WERI-Rb-1 (cell line): ENCODE results near the gene CTRB2.
A peak's percentile ranks its signal among the peaks of the same experiment; 100 is the strongest.

Source experiments
- DNase-seq: peaks from one replicate; pipeline ENCODE4 v3.0.0-alpha.2; 2020
- H3K27ac ChIP-seq: fragments of 250-450 bp; sonication (Bioruptor Pico); 2 replicates; pipeline ENCODE4 v1.5.1; 2020; ENCODE audit warnings: mild to moderate bottlenecking, moderate library complexity
- H3K27me3 ChIP-seq: fragments of 250-450 bp; sonication (Bioruptor Pico); 2 replicates; pipeline ENCODE4 v1.5.1; 2021; ENCODE audit warnings: mild to moderate bottlenecking, low read depth, moderate library complexity; ENCODE audit not compliant: insufficient read depth, severe bottlenecking
- H3K36me3 ChIP-seq: fragments of 250-450 bp; sonication (Bioruptor Pico); 2 replicates; pipeline ENCODE4 v1.5.1; 2020; ENCODE audit warnings: mild to moderate bottlenecking, moderate library complexity
- H3K4me3 ChIP-seq: 2 replicates; pipeline ENCODE4 v1.5.1; 2011; ENCODE audit warnings: low read depth, mild to moderate bottlenecking, control low read depth, low read length
- H3K9me3 ChIP-seq: fragments of 250-450 bp; sonication (Bioruptor Pico); 2 replicates; pipeline ENCODE4 v1.5.1; 2021; ENCODE audit warnings: mild to moderate bottlenecking, moderate library complexity; ENCODE audit not compliant: severe bottlenecking
- TF ChIP-seq, protein P1 (sequence below): IDR thresholded peaks from 2 replicates; pipeline ENCODE4 v1.5.1; 2011; ENCODE audit warnings: low read depth, mild to moderate bottlenecking, control low read depth, inconsistent platforms, low read length

The CTRB2 gene

DNA sequence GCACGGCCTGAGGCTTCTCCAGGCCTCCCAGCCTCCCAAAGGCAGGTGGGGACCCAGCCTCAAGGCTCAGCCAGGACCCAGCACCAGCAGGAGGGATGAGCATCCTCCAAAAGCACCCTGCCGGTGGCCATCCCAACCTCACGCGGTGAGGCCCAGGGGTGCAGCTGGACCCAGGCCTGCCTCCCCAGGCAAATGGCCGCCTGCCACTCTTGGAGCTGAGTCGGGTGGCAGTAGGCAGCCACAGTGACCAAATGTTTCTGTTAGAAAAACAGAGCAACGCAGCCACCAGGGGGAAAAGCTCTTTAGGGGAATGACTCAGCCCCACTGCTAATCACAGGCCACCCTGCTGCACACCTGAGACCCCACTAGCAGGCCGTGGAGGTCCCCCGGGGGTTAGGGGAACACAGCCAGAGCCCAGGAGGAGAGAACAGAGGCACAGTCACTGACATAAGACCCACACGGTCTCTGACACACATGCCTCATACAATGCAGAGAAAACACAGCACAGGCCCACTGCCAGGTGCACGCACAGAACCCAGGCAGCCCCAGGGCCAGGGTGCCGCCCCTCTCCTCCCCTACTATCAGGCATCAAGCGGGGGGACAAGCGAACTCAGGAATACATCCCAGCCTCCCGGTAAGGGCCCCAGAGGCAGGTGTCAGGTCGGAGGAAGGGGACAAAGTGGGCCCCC lies 32.0 kb upstream of the CTRB2 start:
- Histone ChIP-seq H3K27me3 (no peaks in the 10 kb centered on the region), H3K9me3 (no peaks in the 10 kb centered on the region), H3K36me3 (peaks cover 36% of the 10 kb centered on the region), H3K4me3 (no peak overlapping the region), H3K27ac (no peak overlapping the region)
- TF ChIP-seq, protein P1, sequence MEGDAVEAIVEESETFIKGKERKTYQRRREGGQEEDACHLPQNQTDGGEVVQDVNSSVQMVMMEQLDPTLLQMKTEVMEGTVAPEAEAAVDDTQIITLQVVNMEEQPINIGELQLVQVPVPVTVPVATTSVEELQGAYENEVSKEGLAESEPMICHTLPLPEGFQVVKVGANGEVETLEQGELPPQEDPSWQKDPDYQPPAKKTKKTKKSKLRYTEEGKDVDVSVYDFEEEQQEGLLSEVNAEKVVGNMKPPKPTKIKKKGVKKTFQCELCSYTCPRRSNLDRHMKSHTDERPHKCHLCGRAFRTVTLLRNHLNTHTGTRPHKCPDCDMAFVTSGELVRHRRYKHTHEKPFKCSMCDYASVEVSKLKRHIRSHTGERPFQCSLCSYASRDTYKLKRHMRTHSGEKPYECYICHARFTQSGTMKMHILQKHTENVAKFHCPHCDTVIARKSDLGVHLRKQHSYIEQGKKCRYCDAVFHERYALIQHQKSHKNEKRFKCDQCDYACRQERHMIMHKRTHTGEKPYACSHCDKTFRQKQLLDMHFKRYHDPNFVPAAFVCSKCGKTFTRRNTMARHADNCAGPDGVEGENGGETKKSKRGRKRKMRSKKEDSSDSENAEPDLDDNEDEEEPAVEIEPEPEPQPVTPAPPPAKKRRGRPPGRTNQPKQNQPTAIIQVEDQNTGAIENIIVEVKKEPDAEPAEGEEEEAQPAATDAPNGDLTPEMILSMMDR: no peak
- no peak for DNase-seq

GRCh38 chr16:75238132-75238852 lies 31.3 kb upstream of the CTRB2 start:
- TF ChIP-seq, protein P1: no peak
- H3K27me3 ChIP-seq: no peaks in the 10 kb centered on the region
- no peak for DNase-seq
- no peaks in the 10 kb centered on the region for H3K9me3 ChIP-seq
- peaks cover 42% of the 10 kb centered on the region for H3K36me3 ChIP-seq
- H3K27ac ChIP-seq: no peak overlapping the region
- no peak overlapping the region for H3K4me3 ChIP-seq

- H3K4me3 ChIP-seq: no peak overlapping the region
- peaks cover 50% of the 10 kb centered on the region for H3K36me3 ChIP-seq
- H3K9me3 ChIP-seq: no peaks in the 10 kb centered on the region
- no peak overlapping the region for H3K27ac ChIP-seq
- TF ChIP-seq, protein P1: no peak
- H3K27me3 ChIP-seq: no peaks in the 10 kb centered on the region
- peak; percentile 6 for DNase-seq
These were observed 30.6 kb upstream of the CTRB2 start for GRCh38 chr16:75237398-75238131.

DNA sequence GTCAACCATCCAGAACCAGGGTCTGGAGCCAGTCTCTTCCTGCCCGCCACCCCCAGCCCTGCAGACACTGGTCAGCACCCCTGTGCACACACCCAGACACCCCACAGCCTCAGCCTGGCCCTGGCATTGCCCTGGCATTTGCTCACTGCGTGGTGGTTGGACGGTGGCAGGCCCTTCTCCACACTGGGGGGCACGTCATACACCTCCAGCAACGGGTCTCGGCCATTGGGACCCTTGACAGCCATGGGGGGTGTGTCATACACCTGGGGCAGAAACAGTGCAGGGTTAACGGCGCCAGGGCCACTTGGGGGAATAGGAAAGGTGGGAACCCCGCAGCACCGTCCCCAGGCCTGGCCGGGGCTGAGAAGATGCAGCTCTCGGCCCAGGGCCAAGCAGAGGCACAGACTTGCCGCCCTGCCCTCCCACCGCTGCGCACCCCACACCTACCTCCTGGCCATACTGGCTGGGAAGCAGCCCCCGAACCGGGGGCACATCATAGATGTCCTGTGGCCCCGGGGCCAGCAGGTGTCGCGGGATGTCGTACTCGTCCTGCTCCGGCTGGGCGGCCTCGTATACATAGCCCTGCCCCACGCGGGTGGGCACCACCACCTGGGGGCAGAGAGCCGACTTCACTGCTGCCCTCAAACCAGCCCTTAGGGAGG lies 29.9 kb upstream of the CTRB2 start:
- peaks cover 56% of the 10 kb centered on the region for H3K36me3 ChIP-seq
- peak; percentile 7 for DNase-seq
- no peak overlapping the region for H3K27ac ChIP-seq
- TF ChIP-seq, protein P1: no peak
- no peaks in the 10 kb centered on the region for H3K9me3 ChIP-seq
- no peak overlapping the region for H3K4me3 ChIP-seq
- no peaks in the 10 kb centered on the region for H3K27me3 ChIP-seq

GRCh38 chr16:75236232-75236631 lies 29.3 kb upstream of the CTRB2 start:
- Histone ChIP-seq H3K4me3 (no peak overlapping the region), H3K27me3 (no peaks in the 10 kb centered on the region), H3K36me3 (peaks cover 59% of the 10 kb centered on the region), H3K9me3 (no peaks in the 10 kb centered on the region), H3K27ac (no peak overlapping the region)
- no peak for DNase-seq
- TF ChIP-seq, protein P1: no peak
